Activated T-helper 1 cell treated with anti-CD3 and anti-CD28 coated beads, Interleukin-2, amount 50 U/mL, for 16 hours (primary cell): ENCODE data around the gene NAPG.
"Not testable (repeated sequence)": the region's sequence is repeated elsewhere in the genome, so short reads cannot be mapped to it uniquely, and the experiment has no call there.

Experiments used
- DNase-seq, 2 donors: peaks; one replicate each; pipeline ENCODE4 v3.0.0-alpha.2; 2020; ENCODE audit warnings: low read depth in 1 of 2, low spot score in 1 of 2

Gene NAPG

DNA sequence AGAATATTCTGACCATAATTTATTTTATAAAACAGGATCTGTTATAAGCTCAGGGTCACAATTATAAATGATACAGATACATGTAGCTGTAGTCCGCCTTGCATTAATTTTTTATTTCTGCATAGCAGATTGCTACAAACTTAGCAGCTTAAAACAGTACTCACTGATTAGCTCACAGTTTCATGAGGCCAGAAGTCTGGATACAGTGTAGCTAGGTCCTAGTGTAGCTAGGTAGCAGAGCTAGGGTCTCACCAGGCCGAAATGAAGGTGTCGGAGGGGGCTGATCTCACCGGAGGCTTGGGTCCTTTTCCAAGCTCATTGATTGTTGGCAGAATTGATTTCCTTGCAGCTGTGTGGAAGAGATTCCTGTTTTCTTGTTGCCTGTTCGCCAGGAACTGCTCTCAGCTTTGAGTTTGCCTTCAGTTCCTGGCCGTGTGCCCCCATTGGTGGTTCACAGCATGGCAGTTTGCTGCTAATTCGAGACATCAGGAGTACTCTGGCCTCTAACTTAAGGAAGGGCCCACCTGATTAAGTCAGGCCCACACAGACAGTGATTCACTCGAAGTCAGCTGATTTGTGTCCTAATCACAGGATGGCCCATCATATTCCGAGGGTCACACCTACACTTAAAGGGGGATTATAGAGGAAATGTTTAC lies 18.4 kb downstream of the NAPG start:
- DNase-seq = no peak

DNA sequence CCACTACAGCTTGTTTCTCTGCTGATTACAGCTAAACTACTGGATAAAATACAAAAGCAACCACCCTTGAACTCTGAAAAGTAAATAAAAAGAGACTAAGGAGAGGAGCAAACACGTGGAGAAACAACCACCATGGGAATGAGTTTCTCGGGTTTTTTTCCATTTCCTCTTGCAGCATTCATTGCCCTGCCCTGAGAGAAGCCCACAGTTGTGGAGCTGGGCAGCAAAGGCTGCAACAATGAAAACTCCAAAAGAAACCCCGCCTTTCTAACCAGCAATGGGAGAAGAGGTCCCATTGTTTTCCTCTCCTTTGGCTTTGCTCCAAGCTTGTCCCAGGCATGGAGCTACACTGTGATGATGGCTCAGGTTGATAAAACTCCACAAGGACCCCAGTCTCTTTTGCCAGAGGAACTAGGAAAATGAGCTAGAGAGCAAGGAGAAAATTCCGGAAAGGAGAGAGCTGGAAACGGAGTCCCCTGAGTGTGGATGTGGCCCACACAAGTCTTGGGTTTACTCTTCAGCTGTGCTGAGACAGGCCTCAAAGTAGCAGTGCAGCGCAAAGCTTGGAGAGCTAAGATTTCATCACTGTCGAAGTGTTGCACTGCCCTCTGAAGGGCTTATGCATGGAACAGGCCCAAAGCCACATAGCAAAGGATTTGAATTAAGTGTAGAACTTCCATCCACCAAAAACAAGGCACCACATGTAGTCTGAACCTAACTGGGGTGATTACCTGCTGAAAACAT lies 20.9 kb downstream of the NAPG start:
- DNase-seq = no peak

DNA sequence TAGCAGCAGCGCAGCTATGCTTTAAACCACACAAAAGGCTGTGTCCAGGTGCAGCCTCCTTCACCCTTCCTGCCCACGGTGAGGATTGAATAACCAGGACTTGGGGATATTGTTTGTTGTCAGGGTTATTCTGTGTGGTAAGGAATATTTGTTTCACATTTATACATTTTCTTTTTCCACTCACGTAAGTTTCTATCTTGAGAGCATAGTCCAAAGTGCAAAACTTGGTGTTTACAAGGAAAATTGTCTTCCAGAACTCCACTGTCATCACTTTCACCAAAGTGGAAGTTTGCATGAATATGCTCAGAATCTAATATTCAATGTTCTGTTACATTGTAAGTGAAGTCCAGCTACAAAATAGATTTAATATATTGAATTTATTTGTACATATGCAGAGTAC lies 26.4 kb downstream of the NAPG start:
- no peak for DNase-seq

DNA sequence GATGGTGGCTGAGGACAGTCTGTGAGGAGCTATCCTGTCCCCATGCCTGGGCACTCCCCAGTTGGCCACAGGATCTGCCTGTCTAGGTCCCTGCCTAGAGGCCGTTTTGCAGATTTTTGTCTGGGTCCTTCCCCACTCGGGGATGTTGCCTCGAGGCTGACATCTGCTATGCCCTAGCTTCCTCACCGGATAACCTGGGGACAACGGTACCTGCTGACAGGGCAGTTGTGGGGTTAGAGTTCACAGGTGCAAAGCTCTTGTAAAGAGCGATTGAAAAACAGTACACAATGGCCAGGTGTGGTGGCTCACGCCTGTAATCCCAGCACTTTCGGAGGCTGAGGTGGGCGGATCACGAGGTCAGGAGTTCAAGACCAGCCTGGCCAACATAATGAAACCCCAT lies 30.4 kb downstream of the NAPG start:
- DNase-seq = not testable (repeated sequence)

DNA sequence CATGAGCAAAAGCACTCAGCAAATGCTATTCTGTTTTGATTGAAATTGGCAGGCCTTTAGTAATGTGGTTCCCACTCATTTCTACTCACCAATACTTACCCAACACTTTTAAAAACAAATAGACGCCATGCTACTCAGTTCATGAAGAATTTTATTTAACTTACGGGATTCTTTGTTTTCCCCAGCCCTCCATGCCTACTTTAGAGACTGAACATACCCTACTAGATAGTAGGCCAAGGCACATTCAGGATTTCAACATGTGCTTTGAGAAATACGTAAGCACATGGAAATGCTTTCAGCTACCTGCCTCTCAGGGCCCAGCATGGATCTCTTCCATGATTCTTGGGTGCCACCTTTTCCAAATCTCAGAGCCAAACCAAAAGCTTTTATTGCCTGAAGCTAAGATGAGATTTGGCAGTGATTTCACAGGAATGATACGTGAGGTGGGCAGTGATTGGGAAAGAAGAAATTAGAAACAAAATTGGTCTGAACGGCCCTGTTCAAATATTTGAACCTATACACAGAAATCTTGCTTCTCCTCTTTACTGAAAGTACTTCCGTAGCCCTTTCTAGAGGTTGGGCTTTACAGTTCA lies 31.4 kb downstream of the NAPG start:
- DNase-seq = no peak

DNA sequence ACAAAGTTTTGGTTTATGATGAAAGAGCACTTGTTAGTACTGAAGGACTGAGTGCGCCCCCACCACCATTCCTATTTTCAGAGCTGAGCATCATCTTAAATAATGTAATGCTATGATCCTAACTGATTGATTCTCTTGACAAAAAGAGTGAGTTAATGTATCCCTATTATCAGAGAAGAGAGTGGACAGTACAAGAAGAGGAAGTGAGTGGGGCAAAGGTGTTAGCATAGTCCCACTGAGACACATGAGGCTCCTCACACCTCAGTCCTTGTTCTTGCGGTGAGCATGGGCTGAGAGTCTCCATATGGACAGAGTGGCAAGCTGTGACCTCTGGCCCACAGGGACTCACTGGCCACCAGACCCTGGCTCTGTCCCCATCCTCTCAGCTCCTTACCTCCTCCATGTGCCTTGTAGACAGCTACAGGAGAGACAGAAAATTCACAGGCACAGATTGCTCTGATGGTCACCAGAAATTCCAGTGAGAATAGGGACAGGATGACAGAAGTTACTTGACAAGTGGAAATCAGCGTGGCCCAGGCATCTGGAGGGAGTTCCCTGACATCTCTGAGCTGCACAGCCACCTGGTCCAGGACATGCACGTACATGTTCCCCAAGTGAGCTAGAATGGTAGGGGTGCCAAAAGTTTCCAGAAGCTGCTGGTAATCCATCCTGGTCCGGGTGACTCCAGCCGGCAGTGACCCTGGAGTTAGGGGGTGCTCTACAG lies 32.6 kb downstream of the NAPG start:
- no peak for DNase-seq

DNA sequence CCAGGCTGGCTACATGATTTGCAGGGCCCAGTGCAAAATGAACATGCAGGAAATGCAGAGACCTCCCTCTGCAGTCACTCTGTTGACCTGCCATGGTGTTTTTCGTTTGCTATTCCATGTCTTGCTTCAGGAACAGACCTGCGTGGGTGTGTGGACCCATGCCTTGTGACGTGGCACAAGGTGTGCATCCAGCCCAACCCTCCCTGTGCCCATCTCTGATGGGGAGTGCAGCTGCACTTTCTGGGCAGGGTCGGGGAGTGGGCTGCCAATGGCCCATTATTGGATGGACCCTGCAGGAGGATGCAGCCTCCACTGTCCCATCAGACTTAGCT lies 33.1 kb downstream of the NAPG start:
- DNase-seq = no peak

DNA sequence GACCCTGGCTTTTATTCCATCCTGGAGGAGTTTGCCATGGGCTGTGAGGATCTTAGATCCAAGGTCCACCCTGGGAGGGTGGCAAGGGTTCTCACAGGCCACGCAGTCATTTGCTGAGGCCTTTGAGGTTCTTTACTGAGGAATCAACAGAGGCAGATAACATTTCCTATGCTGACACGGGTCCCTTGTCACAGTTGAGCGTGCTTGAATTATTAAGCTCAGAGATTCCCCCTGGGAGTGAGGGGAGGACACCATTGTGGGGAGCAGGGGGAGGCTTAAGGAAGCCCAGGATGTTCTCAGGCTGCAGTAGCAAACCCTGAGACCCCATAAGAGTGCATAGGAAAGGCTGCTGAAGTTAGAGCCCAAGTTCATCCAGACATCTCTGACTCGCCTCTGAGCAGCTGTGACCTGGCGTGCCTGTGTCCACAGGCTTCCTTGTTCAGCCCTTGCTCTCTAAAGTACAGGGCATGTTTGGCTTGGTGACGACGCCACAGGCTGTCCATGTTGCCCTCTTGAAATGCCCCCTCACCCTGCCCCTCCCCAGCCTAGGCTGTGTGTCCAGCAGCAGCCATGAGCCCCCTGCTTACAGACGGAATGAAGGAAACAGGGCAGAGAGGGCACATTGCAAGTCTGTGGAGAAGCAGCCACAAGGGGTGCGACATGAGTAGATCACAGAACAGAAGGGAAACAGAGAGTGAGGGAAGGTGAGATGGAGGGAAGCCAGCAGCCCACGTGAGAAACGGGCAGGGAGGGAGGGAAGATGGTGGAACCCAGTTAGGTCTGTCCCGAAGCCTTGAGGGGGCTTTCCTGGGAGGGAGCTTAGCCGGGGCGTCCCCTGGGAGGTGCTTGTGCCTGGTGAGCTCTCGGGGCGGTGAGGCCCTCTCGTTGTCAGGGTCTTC lies 34.0 kb downstream of the NAPG start:
- DNase-seq = no peak

DNA sequence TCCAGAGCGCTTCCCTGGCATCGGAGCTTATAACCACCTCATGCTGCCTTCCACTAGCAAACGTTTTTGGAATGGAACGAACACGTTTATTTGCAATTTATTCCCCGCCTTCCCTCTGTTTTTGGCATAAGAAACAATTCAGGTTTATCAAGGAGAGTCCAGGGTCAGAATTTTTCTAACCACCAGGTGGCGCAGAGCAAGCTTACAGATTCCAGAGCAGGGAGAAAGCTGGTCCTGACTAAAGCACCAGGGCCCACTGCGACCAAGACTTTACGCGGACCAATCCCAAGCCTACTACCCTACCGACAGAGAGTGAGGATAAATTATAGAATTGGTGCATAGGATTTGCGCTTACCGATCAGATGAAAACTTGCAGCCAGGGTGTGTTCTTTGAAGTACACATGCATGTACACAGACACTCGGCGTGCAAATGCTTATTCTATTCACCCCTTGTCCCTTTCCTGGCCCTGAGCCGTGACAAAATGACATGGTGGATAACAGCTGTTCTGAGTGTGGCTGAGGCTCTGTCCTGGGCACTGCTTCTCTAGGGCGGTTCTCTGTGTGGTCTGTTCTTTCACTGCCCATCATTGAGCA lies 34.7 kb downstream of the NAPG start:
- peak in 1 of 2 donors; percentile 8 for DNase-seq

DNA sequence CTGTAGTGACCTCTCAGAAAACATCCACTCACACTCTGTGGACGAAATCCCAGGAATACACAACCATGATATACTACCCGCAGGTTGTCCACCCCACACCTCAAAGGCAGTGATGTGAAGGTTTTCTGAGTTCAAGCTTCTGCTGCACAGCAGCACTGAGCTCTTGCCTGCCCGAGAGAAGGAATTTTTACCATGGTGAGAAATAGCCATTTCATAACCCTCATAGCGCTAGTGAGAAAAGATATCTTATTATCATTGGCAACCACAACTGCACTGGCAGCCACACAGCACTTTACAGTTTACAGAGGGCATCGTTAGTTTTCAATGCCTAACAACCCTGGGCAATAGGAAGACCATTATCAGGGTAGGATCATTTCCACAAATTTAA lies 36.9 kb downstream of the NAPG start:
- DNase-seq = no peak

DNA sequence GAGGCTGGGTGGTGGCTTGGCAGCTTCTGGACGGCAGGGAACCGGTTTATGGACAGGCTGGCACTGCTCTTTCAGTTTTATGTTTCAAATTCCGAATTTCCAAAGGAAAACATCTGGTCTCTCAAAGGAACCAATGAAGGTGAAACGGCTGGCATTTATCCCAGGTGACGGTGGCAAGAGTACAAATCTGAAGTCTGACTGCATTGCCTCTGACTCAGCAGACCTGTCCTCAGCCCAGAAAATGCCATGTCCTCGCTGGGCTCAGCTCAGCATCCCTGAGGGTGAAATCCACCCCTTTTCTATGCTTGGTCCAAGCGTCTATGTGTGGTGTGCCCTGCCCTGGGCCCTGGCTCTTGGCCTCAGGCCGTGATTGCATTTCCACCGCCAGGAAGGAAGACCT lies 38.1 kb downstream of the NAPG start:
- DNase-seq = no peak

DNA sequence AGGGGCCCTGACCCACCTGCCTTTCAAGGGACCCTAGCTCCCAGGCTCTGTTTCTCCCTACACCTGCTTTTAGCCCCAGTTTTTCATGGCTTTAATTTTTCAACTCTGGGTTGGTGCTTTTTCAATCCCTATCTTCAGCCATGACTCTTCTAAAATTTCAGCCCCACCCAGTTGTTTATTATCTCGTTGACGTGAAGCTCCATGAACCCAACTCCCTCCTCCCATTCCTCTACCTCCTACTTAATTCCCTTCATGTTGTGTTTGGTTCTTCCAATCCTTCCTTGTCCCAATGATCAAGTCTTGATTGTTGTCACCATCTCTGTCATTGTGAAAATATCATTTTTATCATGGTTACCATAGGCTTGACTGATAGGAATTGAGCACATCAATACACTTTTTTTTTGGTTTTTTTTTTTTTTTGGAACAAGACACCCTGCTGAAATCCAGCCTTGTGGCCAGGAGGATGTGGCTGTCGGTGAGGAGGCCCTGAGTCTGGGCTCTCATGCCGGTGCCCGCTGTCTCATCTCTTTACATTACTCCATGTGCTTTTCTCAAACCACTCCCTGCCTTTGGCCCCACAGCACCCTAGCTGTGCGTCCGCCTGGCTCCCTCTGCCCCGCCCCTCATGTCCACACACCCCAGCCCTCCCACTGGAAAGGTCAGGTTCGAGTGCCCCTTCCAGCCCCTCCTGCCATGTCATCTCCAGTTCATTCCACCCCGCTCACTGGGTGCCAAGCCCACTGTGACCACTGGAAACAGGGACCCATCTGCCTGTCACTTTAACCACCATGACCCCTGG lies 39.3 kb downstream of the NAPG start:
- no peak for DNase-seq

DNA sequence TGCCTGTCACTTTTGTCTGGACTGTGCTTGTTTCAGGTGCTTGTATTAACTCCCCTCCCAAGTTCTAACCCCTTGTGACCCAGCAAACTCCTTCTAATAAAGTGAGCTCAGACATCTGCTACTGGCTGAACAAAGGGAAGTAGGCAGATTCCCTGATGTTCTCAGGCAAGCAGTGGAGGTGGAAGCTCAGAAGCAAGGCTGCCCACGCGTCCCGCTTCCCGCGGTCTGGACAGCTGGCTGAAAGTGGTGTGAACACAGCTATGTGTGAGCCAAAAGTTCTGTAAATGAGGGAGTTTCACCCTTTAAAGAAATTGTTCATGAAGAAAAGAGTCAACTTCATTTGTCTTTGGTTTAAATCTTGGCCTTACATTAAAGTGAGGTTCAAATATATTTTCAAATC lies 40.0 kb downstream of the NAPG start:
- no peak for DNase-seq

DNA sequence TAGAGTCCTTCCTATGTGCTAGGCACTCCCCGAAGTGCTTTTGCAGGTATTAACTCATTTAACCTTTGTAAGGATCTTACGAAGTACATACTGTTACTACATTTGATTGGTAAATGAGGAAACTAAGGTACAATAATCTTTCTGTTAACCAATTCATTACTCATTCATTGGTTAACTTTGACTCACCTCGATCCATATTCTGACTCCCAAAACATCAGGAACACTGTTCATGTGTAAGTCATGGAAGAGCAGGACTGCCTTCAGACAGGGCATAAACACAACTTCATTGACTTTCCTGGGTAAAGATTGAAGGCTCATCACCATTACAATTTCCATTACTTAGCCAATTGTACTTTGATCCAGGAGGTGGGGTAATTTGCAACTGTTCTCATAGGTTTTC lies 40.6 kb downstream of the NAPG start:
- DNase-seq = no peak

DNA sequence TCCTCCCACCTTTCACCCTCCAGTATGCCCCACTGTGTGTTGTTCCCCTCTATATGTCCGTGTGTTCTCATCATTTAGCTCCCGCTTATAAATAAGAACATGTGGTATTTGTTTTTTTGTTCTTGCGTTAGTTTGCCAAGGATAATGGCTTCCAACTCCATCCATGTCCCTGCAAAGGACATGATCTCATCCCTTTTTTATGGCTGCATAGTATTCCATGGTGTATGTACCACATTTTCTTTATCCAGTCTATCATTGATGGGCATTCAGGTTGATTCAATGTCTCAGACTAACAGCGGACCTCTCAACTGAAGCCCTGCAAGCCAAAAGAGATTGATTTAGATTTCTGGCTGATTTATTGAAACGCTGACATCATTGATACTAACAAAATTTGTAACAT lies 44.1 kb downstream of the NAPG start:
- not testable (repeated sequence) for DNase-seq

DNA sequence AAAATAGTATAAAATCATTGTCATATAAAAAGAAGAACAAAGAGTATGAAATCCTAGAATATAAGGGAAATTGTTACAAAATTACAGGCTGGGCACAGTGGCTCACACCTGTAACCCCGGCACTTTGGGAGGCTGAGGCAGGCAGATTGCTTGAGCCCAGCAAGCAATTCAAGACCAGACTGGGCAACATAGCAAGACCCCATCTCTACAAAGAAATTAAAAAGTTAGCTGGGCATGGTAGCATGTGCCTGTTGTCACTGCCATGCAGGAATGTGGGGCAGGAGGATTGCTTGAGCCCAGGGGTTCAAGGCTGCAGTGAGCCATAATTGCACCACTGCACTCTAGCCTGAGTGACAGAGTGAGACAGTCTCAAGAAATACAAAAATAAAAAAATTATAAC lies 44.8 kb downstream of the NAPG start:
- no peak for DNase-seq

DNA sequence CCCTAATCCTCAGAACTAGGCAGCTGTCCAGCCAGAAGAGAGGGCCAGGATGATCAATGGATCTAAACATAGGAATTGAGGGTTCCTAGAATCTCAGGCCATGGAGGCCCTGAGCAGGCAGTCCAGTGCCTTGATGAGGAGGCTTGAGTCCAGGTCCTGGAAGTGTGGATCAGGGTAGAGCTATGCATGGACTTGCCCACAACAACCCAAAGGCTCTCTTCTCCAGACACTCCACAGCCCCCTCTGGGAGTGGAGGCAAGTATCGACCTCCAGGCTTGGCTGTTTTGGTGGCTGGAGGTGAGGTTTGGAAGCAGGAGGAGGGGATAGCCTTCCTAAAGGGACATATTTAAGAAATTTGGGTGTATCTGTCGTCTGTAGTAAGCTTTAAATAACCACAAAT lies 45.7 kb downstream of the NAPG start:
- DNase-seq = no peak

DNA sequence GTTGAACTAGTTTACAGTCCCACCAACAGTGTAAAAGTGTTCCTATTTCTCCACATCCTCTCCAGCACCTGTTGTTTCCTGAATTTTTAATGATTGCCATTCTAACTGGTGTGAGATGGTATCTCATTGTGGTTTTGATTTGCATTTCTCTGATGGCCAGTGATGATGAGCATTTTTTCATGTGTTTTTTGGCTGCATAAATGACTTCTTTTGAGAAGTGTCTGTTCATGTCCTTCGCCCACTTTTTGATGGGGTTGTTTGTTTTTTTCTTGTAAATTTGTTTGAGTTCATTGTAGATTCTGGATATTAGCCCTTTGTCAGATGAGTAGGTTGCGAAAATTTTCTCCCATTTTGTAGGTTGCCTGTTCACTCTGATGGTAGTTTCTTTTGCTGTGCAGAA lies 47.4 kb downstream of the NAPG start:
- DNase-seq = not testable (repeated sequence)

DNA sequence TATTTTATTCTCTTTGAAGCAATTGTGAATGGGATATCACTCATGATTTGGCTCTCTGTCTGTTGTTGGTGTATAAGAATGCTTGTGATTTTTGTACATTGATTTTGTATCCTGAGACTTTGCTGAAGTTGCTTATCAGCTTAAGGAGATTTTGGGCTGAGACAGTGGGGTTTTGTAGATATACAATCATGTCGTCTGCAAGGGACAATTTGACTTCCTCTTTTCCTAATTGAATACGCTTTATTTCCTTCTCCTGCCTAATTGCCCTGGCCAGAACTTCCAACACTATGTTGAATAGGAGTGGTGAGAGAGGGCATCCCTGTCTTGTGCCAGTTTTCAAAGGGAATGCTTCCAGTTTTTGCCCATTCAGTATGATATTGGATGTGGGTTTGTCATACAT lies 48.6 kb downstream of the NAPG start:
- DNase-seq = not testable (repeated sequence)
